Smooth muscle cell (in vitro differentiated cells): Measurements from ENCODE around the gene CNN3. TPM values are rescaled to one million over a fixed set of nuclear protein-coding genes. Genes with fewer than 3 reads are reported as not detected.

Experiments
- DNase-seq: peaks from one replicate; lab custom pipeline; 2025; ENCODE audit not compliant: unreplicated experiment; lab: John Stamatoyannopoulos, UW
- H2AFZ ChIP-seq: fragments of 200-600 bp; sonication (generic); 2 replicates; pipeline ENCODE4 v1.6.0; 2016; ENCODE audit warnings: antibody characterized with exemption, low read depth, mild to moderate bottlenecking
- H3F3A ChIP-seq: fragments of 200-600 bp; sonication (generic); 2 replicates; pipeline ENCODE4 v1.6.0; 2017; ENCODE audit warnings: antibody characterized with exemption, low read depth
- H3K27ac ChIP-seq: fragments of 200-600 bp; sonication (generic); 2 replicates; pipeline ENCODE4 v1.5.1; 2016; ENCODE audit warnings: low read depth, mild to moderate bottlenecking
- H3K27me3 ChIP-seq: fragments of 200-600 bp; sonication (generic); 2 replicates; pipeline ENCODE4 v1.6.1; 2016; ENCODE audit warnings: low read depth, mild to moderate bottlenecking
- H3K36me3 ChIP-seq: fragments of 200-600 bp; sonication (generic); 2 replicates; pipeline ENCODE4 v1.5.1; 2016; ENCODE audit warnings: low read depth
- H3K4me1 ChIP-seq: fragments of 200-600 bp; sonication (generic); 2 replicates; pipeline ENCODE4 v1.5.1; 2016; ENCODE audit warnings: low read depth
- H3K4me2 ChIP-seq: fragments of 200-600 bp; sonication (generic); 2 replicates; pipeline ENCODE4 v1.6.0; 2016; ENCODE audit warnings: mild to moderate bottlenecking
- H3K4me3 ChIP-seq: fragments of 200-600 bp; sonication (generic); 2 replicates; pipeline ENCODE4 v1.5.1; 2016; ENCODE audit warnings: mild to moderate bottlenecking
- H3K79me2 ChIP-seq: fragments of 200-600 bp; sonication (generic); 2 replicates; pipeline ENCODE4 v1.6.0; 2016; ENCODE audit warnings: low read depth, mild to moderate bottlenecking
- H3K9ac ChIP-seq: fragments of 200-600 bp; sonication (generic); 2 replicates; pipeline ENCODE4 v1.6.0; 2016; ENCODE audit warnings: low read depth
- H3K9me3 ChIP-seq: fragments of 200-600 bp; sonication (generic); replicated peaks from 2 replicates; pipeline ENCODE4 v1.5.1; 2016; ENCODE audit warnings: low read depth
- H4K20me1 ChIP-seq: fragments of 200-600 bp; sonication (generic); 2 replicates; pipeline ENCODE4 v1.6.0; 2016; ENCODE audit warnings: low read depth
- CTCF ChIP-seq: fragments of 200-600 bp; sonication (generic); IDR thresholded peaks from 2 replicates; pipeline ENCODE4 v1.5.1; 2017; ENCODE audit warnings: borderline replicate concordance, mild to moderate bottlenecking, antibody characterized with exemption; ENCODE audit not compliant: insufficient read depth, poor library complexity, severe bottlenecking
- WGBS: methylation state at CpG from one replicate; pipeline ENCODE4 v1.1.7; 2016; ENCODE audit warnings: low lambda C conversion rate; 5-methylcytosine and 5-hydroxymethylcytosine counted together
- polyA plus RNA-seq: library from polyadenylated mRNA; unstranded; fragments of >200 nt; fragmentation: Nextera tagmentation; extraction: Ambion mirVana; gene quantifications from 2 replicates; pipeline ENCODE4 v1.2.1, GENCODE V29; 2016
- total RNA-seq: library from RNA; depleted of rRNA; stranded (reverse); fragments of >200 nt; gene quantifications from 2 replicates; pipeline ENCODE4 v1.2.3, GENCODE V29; 2014

The CNN3 gene
- total and polyA plus RNA-seq, 2 experiments from 2014 or later, result 467 to 633 TPM

- peaks cover 9% of the 10 kb centered on the region for H3F3A ChIP-seq
- whole genome bisulfite sequencing, result 95% methylated on average over 2 of the region's 2 CpGs
- H3K9me3 ChIP-seq, result no peaks in the 10 kb centered on the region
- no peak overlapping the region for H3K27ac ChIP-seq
- H3K9ac ChIP-seq, result no peak overlapping the region
- no peaks in the 10 kb centered on the region for H3K36me3 ChIP-seq
- no peak overlapping the region for H2AFZ ChIP-seq
- H3K4me1 ChIP-seq, result peaks cover 33% of the 10 kb centered on the region
- H3K79me2 ChIP-seq, result peaks cover 15% of the 10 kb centered on the region
- no peaks in the 10 kb centered on the region for H4K20me1 ChIP-seq
- no peak for TF ChIP-seq CTCF
- no peak for DNase-seq
- no peak overlapping the region for H3K4me2 ChIP-seq
- no peaks in the 10 kb centered on the region for H3K27me3 ChIP-seq
- H3K4me3 ChIP-seq, result no peak overlapping the region
These were observed 7.6 kb upstream of the CNN3 start for GRCh38 chr1:94934551-94934950.

GRCh38 chr1:94931254-94931841 lies 4.4 kb upstream of the CNN3 start:
- Histone ChIP-seq H3K79me2 (peaks cover 36% of the 10 kb centered on the region), H3K4me3 (no peak overlapping the region), H3F3A (peaks cover 17% of the 10 kb centered on the region), H3K9ac (no peak overlapping the region), H3K4me2 (peak overlapping the region; percentile 88), H3K36me3 (no peaks in the 10 kb centered on the region), H3K9me3 (no peaks in the 10 kb centered on the region), H4K20me1 (no peaks in the 10 kb centered on the region), H3K27ac (no peak overlapping the region), H2AFZ (no peak overlapping the region), H3K4me1 (peaks cover 37% of the 10 kb centered on the region), H3K27me3 (no peaks in the 10 kb centered on the region)
- TF ChIP-seq CTCF, result no peak
- 91% methylated on average over 7 of the region's 7 CpGs for WGBS
- DNase-seq, result no peak

- H2AFZ ChIP-seq, result no peak overlapping the region
- H3K9me3 ChIP-seq, result no peaks in the 10 kb centered on the region
- H3K36me3 ChIP-seq, result no peaks in the 10 kb centered on the region
- peaks cover 8% of the 10 kb centered on the region for H3F3A ChIP-seq
- H3K27me3 ChIP-seq, result no peaks in the 10 kb centered on the region
- 78% methylated on average over 11 of the region's 11 CpGs for WGBS
- H3K9ac ChIP-seq, result peak overlapping the region; percentile 27
- H3K4me1 ChIP-seq, result peaks cover 32% of the 10 kb centered on the region
- H3K27ac ChIP-seq, result peak overlapping the region; percentile 96
- H3K4me3 ChIP-seq, result peak overlapping the region; percentile 93
- peak overlapping the region; percentile 88 for H3K4me2 ChIP-seq
- no peak for TF ChIP-seq CTCF
- H3K79me2 ChIP-seq, result peaks cover 53% of the 10 kb centered on the region
- H4K20me1 ChIP-seq, result peaks cover 16% of the 10 kb centered on the region
- no peak for DNase-seq
These were observed 2.7 kb upstream of the CNN3 start for GRCh38 chr1:94929351-94930217.
